H9 (cell line): Measurements from ENCODE around the gene UBALD2. TPM values are rescaled to one million over a fixed set of nuclear protein-coding genes. Genes with fewer than 3 reads are reported as not detected.

Experiments
- DNase-seq: peaks from one replicate; pipeline ENCODE4 v3.0.0-alpha.2; 2017
- H2AFZ ChIP-seq: one replicate; pipeline ENCODE4 v1.6.1; 2013; ENCODE audit warnings: mild to moderate bottlenecking, low read length, control low read depth, moderate library complexity
- H2AK5ac ChIP-seq: 2 replicates; pipeline ENCODE4 v1.6.1; 2013; ENCODE audit warnings: low read length, control low read depth, mixed read lengths; ENCODE audit not compliant: insufficient read length
- H2BK120ac ChIP-seq: one replicate; pipeline ENCODE4 v1.6.1; 2013; ENCODE audit warnings: low read depth, mild to moderate bottlenecking, low read length, control low read depth, inconsistent platforms; ENCODE audit not compliant: poor library complexity, severe bottlenecking
- H2BK12ac ChIP-seq: 2 replicates; pipeline ENCODE4 v1.6.1; 2013; ENCODE audit warnings: low read length, control low read depth, mixed read lengths, low read depth; ENCODE audit not compliant: insufficient read length
- H2BK15ac ChIP-seq: 2 replicates; pipeline ENCODE4 v1.6.1; 2013; ENCODE audit warnings: low read depth, low read length, control low read depth
- H2BK20ac ChIP-seq: one replicate; pipeline ENCODE4 v1.6.1; 2013; ENCODE audit warnings: low read depth, mild to moderate bottlenecking, low read length, control low read depth, inconsistent platforms; ENCODE audit not compliant: poor library complexity, severe bottlenecking
- H2BK5ac ChIP-seq: 2 replicates; pipeline ENCODE4 v1.6.1; 2013; ENCODE audit warnings: low read length, control low read depth, mixed read lengths; ENCODE audit not compliant: insufficient read length
- H3K14ac ChIP-seq: 2 replicates; pipeline ENCODE4 v1.6.1; 2013; ENCODE audit warnings: low read length, control low read depth; ENCODE audit not compliant: insufficient read depth
- H3K18ac ChIP-seq: 2 replicates; pipeline ENCODE4 v1.6.1; 2013; ENCODE audit warnings: low read depth, mild to moderate bottlenecking, mixed read lengths, low read length, control low read depth; ENCODE audit not compliant: insufficient read length
- H3K23ac ChIP-seq: 2 replicates; pipeline ENCODE4 v1.6.1; 2013; ENCODE audit warnings: low read length, control low read depth, mixed read lengths, low read depth; ENCODE audit not compliant: insufficient read length
- H3K23me2 ChIP-seq: 2 replicates; pipeline ENCODE4 v1.6.1; 2013; ENCODE audit warnings: low read depth, mild to moderate bottlenecking, mixed read lengths, low read length, control low read depth; ENCODE audit not compliant: insufficient read length, poor library complexity, severe bottlenecking
- H3K27ac ChIP-seq: 2 replicates; pipeline ENCODE4 v1.5.1; 2013; ENCODE audit warnings: low read length, control low read depth, mixed read lengths, low read depth; ENCODE audit not compliant: insufficient read length
- H3K27me3 ChIP-seq: 2 replicates; pipeline ENCODE4 v1.6.1; 2013; ENCODE audit warnings: low read length, control low read depth, inconsistent platforms; ENCODE audit not compliant: insufficient read depth
- H3K4ac ChIP-seq: 2 replicates; pipeline ENCODE4 v1.6.1; 2013; ENCODE audit warnings: low read depth, mild to moderate bottlenecking, control low read depth, inconsistent platforms, low read length, moderate library complexity
- H3K4me1 ChIP-seq: 2 replicates; pipeline ENCODE4 v1.6.1; 2013; ENCODE audit warnings: low read length, control low read depth, inconsistent platforms; ENCODE audit not compliant: insufficient read depth
- H3K4me2 ChIP-seq: 2 replicates; pipeline ENCODE4 v1.6.1; 2013; ENCODE audit warnings: low read length, control low read depth, mixed read lengths; ENCODE audit not compliant: insufficient read length, insufficient read depth
- H3K56ac ChIP-seq: 2 replicates; pipeline ENCODE4 v1.6.1; 2013; ENCODE audit warnings: low read depth, mild to moderate bottlenecking, mixed read lengths, low read length, control low read depth; ENCODE audit not compliant: insufficient read length
- H3K79me1 ChIP-seq: 2 replicates; pipeline ENCODE4 v1.6.1; 2013; ENCODE audit warnings: low read depth, mild to moderate bottlenecking, moderate library complexity, low read length, control low read depth, inconsistent platforms; ENCODE audit not compliant: insufficient read depth, poor library complexity, severe bottlenecking
- H3K79me2 ChIP-seq: 2 replicates; pipeline ENCODE4 v1.6.1; 2013; ENCODE audit warnings: low read length, control low read depth, inconsistent platforms; ENCODE audit not compliant: insufficient read depth
- H3K9ac ChIP-seq: 2 replicates; pipeline ENCODE4 v1.6.1; 2013; ENCODE audit warnings: low read length, control low read depth, mixed read lengths; ENCODE audit not compliant: insufficient read length; ENCODE audit errors: extremely low read depth
- H3K9me3 ChIP-seq: one replicate; pipeline ENCODE4 v1.6.1; 2013; ENCODE audit warnings: low read depth, low read length, inconsistent platforms; ENCODE audit not compliant: control insufficient read depth
- H3T11ph ChIP-seq: one replicate; pipeline ENCODE4 v1.6.1; 2013; ENCODE audit warnings: mild to moderate bottlenecking, low read length, control low read depth, inconsistent platforms
- H4K20me1 ChIP-seq: one replicate; pipeline ENCODE4 v1.6.1; 2013; ENCODE audit not compliant: control insufficient read depth, insufficient read length, insufficient read depth
- H4K5ac ChIP-seq: 2 replicates; pipeline ENCODE4 v1.6.1; 2013; ENCODE audit warnings: low read depth, mild to moderate bottlenecking, mixed read lengths, low read length, control low read depth; ENCODE audit not compliant: insufficient read length
- H4K8ac ChIP-seq: replicated peaks from 2 replicates; pipeline ENCODE4 v1.6.1; 2013; ENCODE audit warnings: low read length, control low read depth, mixed read lengths, low read depth; ENCODE audit not compliant: insufficient read length
- H4K91ac ChIP-seq: 2 replicates; pipeline ENCODE4 v1.6.1; 2013; ENCODE audit warnings: low read depth, mild to moderate bottlenecking, moderate library complexity, mixed read lengths, low read length, control low read depth; ENCODE audit not compliant: insufficient read length
- H3K27ac Mint-ChIP-seq, 3 experiments: 2 replicates in 2 of 3; 3 replicates in 1 of 3; pipeline ENCODE4 v1.8.0; 2020 to 2021; ENCODE audit warnings: mixed read lengths in 3 of 3, mild to moderate bottlenecking in 1 of 3, moderate library complexity in 1 of 3
- H3K27me3 Mint-ChIP-seq: 2 replicates; pipeline ENCODE4 v1.8.0; 2021; ENCODE audit warnings: low read depth, mild to moderate bottlenecking, moderate library complexity, mixed read lengths
- H3K36me3 Mint-ChIP-seq, 3 experiments: 2 replicates in 2 of 3; 3 replicates in 1 of 3; pipeline ENCODE4 v1.8.0; 2020 to 2021; ENCODE audit warnings: low read depth in 3 of 3, mixed read lengths in 3 of 3; ENCODE audit not compliant: insufficient read depth in 1 of 3
- H3K4me1 Mint-ChIP-seq, 2 experiments: 2 replicates each; pipeline ENCODE4 v1.8.0; 2020; ENCODE audit warnings: mixed read lengths in 2 of 2
- H3K4me3 Mint-ChIP-seq, 2 experiments: 2 replicates in 1 of 2; 3 replicates in 1 of 2; pipeline ENCODE4 v1.8.0; 2020 to 2021; ENCODE audit warnings: mild to moderate bottlenecking in 2 of 2, mixed read lengths in 2 of 2, moderate library complexity in 1 of 2
- H3K9me3 Mint-ChIP-seq, 2 experiments: 2 replicates in 1 of 2; 3 replicates in 1 of 2; pipeline ENCODE4 v1.8.0; 2020; ENCODE audit warnings: mild to moderate bottlenecking in 2 of 2, mixed read lengths in 2 of 2, moderate library complexity in 1 of 2
- CTCF ChIP-seq: fragments of 200-600 bp; sonication (generic); conservative IDR thresholded peaks from 3 replicates; pipeline ENCODE4 v1.8.0; 2021; ENCODE audit warnings: antibody characterized with exemption, mild to moderate bottlenecking
- WGBS: extraction: QIAGEN DNeasy Blood & Tissue Kit; methylation state at CpG from one replicate; pipeline ENCODE4 v1.1.7; 2013; ENCODE audit warnings: missing lambda C conversion rate, low lambda C conversion rate, mixed read lengths; ENCODE audit not compliant: insufficient read length; ENCODE audit errors: extremely low coverage; 5-methylcytosine and 5-hydroxymethylcytosine counted together
- total RNA-seq: library from RNA; stranded (reverse); gene quantifications from 2 replicates; pipeline ENCODE4 v1.2.1, GENCODE V29; 2021

UBALD2 gene
- total RNA-seq, 1 experiment from 2014 or later: 25.8 TPM

- no peak overlapping the region for H3T11ph ChIP-seq
- H3K23me2 ChIP-seq: no peaks in the 10 kb centered on the region
- H3K27me3 ChIP-seq: no peaks in the 10 kb centered on the region; the same call in 1 of the 2 replicates
- H4K91ac ChIP-seq: no peak overlapping the region
- no peak overlapping the region for H2BK20ac ChIP-seq
- Mint-ChIP-seq H3K27ac (no peak overlapping the region), H3K27me3 (peaks cover 26% of the 10 kb centered on the region), H3K9me3 (no peaks in the 10 kb centered on the region), H3K4me3 (no peak overlapping the region), H3K36me3 (no peaks in the 10 kb centered on the region), H3K4me1 (peaks cover 8 to 11% of the 10 kb centered on the region in 2 experiments)
- no peak overlapping the region for H3K27ac ChIP-seq
- H2BK120ac ChIP-seq: no peak overlapping the region
- no peak overlapping the region for H2BK12ac ChIP-seq
- no peak overlapping the region for H2BK15ac ChIP-seq
- H3K9me3 ChIP-seq: no peaks in the 10 kb centered on the region
- H3K4me2 ChIP-seq: no peak overlapping the region
- H3K14ac ChIP-seq: no peak overlapping the region
- H2BK5ac ChIP-seq: no peak overlapping the region
- H3K4ac ChIP-seq: no peak overlapping the region
- no peak overlapping the region for H2AFZ ChIP-seq
- no peak overlapping the region for H3K18ac ChIP-seq
- H4K5ac ChIP-seq: no peak overlapping the region
- H3K79me1 ChIP-seq: no peaks in the 10 kb centered on the region
- no peak for TF ChIP-seq CTCF
- H2AK5ac ChIP-seq: no peak overlapping the region
- H3K9ac ChIP-seq: no peak overlapping the region
- H3K79me2 ChIP-seq: no peaks in the 10 kb centered on the region
- no peak overlapping the region for H4K8ac ChIP-seq
- H4K20me1 ChIP-seq: no peaks in the 10 kb centered on the region
- H3K23ac ChIP-seq: no peak overlapping the region
- H3K4me1 ChIP-seq: no peaks in the 10 kb centered on the region
- WGBS: no CpG with 5 or more reads among the region's 8 CpGs
- H3K56ac ChIP-seq: no peak overlapping the region
- DNase-seq: no peak
Observed at GRCh38 chr17:76247304-76247703, 17.8 kb upstream of the UBALD2 start.
